ENCODE results near the gene UTP20.

UTP20 gene

DNA sequence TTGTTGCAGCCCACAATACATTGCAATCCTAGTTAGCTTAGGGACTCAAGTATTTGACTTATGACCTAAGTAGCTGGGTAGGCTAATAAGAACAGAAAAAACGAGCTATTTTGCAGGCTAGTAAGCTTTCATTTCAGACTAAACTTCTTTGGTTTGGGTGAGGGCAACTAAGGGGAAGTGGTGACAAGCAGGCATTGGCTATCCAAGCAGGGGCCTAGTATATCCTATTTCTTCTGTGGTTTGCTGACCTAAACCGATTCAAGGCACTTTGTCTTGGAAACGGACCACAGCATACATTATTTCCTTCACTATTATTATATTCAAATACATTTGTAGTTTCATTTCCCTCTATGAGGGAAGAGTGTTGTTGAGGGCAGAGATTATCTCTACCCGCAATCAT, 48.3 kb upstream of the UTP20 start:
- H3K9me3 ChIP-seq (ENCODE audit: control insufficient read depth, insufficient read depth, low read depth, low read length): no peaks in the 10 kb centered on the region
- H3K4me1 ChIP-seq (ENCODE audit: control insufficient read depth, insufficient read depth, low read length): no peaks in the 10 kb centered on the region
- no peak overlapping the region for H3K27ac ChIP-seq (ENCODE audit: extremely low read depth, low read depth, low read length)
- CTCF ChIA-PET: no interaction called here
- H3K36me3 ChIP-seq (ENCODE audit: control insufficient read depth in 2 of 2, insufficient read depth in 1 of 2, low read length in 2 of 2): no peaks in the 10 kb centered on the region
- H3K4me3 ChIP-seq (ENCODE audit: low read depth, low read length): no peak overlapping the region
- TF ChIP-seq, protein P1, sequence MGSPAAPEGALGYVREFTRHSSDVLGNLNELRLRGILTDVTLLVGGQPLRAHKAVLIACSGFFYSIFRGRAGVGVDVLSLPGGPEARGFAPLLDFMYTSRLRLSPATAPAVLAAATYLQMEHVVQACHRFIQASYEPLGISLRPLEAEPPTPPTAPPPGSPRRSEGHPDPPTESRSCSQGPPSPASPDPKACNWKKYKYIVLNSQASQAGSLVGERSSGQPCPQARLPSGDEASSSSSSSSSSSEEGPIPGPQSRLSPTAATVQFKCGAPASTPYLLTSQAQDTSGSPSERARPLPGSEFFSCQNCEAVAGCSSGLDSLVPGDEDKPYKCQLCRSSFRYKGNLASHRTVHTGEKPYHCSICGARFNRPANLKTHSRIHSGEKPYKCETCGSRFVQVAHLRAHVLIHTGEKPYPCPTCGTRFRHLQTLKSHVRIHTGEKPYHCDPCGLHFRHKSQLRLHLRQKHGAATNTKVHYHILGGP (tag by site-specific recombination; IDR thresholded peaks at IDR 0.05): no peak
- POLR2A ChIA-PET: no interaction called here

DNA sequence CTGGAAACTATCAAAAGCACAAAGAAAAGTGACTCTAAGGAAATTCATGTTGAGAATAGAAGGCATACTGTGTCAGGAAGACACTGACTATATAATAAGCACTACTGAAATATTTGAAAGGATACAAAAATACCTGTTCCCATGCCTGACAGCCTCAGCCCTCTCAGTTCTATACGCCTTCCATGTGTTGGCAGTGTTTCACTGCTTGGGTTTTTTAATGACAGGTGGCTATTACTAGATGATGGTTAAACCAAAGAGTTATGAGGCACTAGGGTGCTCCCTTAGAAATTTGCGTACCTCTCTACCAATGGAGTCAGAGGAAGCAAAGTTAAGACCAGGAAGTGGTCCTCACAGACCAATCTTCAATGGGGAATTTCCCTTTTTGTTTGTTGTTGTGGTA, 44.2 kb upstream of the UTP20 start:
- CTCF ChIA-PET: no interaction called here
- Histone ChIP-seq H3K9me3 (ENCODE audit: control insufficient read depth, insufficient read depth, low read depth, low read length) (no peaks in the 10 kb centered on the region), H3K4me1 (ENCODE audit: control insufficient read depth, insufficient read depth, low read length) (no peaks in the 10 kb centered on the region), H3K4me3 (ENCODE audit: low read depth, low read length) (no peak overlapping the region), H3K27ac (ENCODE audit: extremely low read depth, low read depth, low read length) (no peak overlapping the region), H3K36me3 (ENCODE audit: control insufficient read depth in 2 of 2, insufficient read depth in 1 of 2, low read length in 2 of 2) (no peaks in the 10 kb centered on the region)
- POLR2A ChIA-PET: no interaction called here
- TF ChIP-seq KLF16 (tag by site-specific recombination; IDR thresholded peaks at IDR 0.05): no peak
- no peak for TF ChIP-seq ZIC2 (tag by site-specific recombination; IDR thresholded peaks at IDR 0.05)
- no peak for TF ChIP-seq ZNF529 (tag by site-specific recombination; IDR thresholded peaks at IDR 0.05; ENCODE audit: insufficient replicate concordance)
- TF ChIP-seq, protein P2, sequence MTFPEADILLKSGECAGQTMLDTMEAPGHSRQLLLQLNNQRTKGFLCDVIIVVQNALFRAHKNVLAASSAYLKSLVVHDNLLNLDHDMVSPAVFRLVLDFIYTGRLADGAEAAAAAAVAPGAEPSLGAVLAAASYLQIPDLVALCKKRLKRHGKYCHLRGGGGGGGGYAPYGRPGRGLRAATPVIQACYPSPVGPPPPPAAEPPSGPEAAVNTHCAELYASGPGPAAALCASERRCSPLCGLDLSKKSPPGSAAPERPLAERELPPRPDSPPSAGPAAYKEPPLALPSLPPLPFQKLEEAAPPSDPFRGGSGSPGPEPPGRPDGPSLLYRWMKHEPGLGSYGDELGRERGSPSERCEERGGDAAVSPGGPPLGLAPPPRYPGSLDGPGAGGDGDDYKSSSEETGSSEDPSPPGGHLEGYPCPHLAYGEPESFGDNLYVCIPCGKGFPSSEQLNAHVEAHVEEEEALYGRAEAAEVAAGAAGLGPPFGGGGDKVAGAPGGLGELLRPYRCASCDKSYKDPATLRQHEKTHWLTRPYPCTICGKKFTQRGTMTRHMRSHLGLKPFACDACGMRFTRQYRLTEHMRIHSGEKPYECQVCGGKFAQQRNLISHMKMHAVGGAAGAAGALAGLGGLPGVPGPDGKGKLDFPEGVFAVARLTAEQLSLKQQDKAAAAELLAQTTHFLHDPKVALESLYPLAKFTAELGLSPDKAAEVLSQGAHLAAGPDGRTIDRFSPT (tag by site-specific recombination; IDR thresholded peaks at IDR 0.05): no peak
- TF ChIP-seq, protein P3, sequence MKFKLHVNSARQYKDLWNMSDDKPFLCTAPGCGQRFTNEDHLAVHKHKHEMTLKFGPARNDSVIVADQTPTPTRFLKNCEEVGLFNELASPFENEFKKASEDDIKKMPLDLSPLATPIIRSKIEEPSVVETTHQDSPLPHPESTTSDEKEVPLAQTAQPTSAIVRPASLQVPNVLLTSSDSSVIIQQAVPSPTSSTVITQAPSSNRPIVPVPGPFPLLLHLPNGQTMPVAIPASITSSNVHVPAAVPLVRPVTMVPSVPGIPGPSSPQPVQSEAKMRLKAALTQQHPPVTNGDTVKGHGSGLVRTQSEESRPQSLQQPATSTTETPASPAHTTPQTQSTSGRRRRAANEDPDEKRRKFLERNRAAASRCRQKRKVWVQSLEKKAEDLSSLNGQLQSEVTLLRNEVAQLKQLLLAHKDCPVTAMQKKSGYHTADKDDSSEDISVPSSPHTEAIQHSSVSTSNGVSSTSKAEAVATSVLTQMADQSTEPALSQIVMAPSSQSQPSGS (tag by site-specific recombination; IDR thresholded peaks at IDR 0.05; ENCODE audit: low read depth): no peak
- no peak for TF ChIP-seq ZNF426 (tag by site-specific recombination; IDR thresholded peaks at IDR 0.05)
- TF ChIP-seq, protein P4, sequence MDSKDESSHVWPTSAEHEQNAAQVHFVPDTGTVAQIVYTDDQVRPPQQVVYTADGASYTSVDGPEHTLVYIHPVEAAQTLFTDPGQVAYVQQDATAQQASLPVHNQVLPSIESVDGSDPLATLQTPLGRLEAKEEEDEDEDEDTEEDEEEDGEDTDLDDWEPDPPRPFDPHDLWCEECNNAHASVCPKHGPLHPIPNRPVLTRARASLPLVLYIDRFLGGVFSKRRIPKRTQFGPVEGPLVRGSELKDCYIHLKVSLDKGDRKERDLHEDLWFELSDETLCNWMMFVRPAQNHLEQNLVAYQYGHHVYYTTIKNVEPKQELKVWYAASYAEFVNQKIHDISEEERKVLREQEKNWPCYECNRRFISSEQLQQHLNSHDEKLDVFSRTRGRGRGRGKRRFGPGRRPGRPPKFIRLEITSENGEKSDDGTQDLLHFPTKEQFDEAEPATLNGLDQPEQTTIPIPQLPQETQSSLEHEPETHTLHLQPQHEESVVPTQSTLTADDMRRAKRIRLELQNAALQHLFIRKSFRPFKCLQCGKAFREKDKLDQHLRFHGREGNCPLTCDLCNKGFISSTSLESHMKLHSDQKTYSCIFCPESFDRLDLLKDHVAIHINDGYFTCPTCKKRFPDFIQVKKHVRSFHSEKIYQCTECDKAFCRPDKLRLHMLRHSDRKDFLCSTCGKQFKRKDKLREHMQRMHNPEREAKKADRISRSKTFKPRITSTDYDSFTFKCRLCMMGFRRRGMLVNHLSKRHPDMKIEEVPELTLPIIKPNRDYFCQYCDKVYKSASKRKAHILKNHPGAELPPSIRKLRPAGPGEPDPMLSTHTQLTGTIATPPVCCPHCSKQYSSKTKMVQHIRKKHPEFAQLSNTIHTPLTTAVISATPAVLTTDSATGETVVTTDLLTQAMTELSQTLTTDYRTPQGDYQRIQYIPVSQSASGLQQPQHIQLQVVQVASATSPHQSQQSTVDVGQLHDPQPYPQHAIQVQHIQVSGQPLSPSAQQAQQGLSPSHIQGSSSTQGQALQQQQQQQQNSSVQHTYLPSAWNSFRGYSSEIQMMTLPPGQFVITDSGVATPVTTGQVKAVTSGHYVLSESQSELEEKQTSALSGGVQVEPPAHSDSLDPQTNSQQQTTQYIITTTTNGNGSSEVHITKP (tag by site-specific recombination; IDR thresholded peaks at IDR 0.05): no peak
- TF ChIP-seq ZNF10 (tag by site-specific recombination; IDR thresholded peaks at IDR 0.05): no peak
- no peak for TF ChIP-seq RBAK (tag by site-specific recombination; IDR thresholded peaks at IDR 0.05)
- TF ChIP-seq ZNF843 (tag by site-specific recombination; IDR thresholded peaks at IDR 0.05): no peak
- TF ChIP-seq ZNF37A (tag by site-specific recombination; IDR thresholded peaks at IDR 0.05): no peak
- TF ChIP-seq ZNF585B (tag by site-specific recombination; IDR thresholded peaks at IDR 0.05): no peak
- TF ChIP-seq REPIN1 (tag by site-specific recombination; IDR thresholded peaks at IDR 0.05; ENCODE audit: low read depth): no peak
- no peak for TF ChIP-seq GLI2 (tag by site-specific recombination; IDR thresholded peaks at IDR 0.05; ENCODE audit: borderline replicate concordance, low read depth)

Measured in HEK293 (cell line).